HG02840 (cell line): ENCODE data around the gene DACH1.

Experiments used
- ATAC-seq: cut with Tn5 transposase; IDR thresholded peaks from one replicate; pipeline ENCODE4 v1.9.1; 2021; ENCODE audit warnings: mild to moderate bottlenecking, moderate library complexity, moderate number of reproducible peaks; ENCODE audit not compliant: unreplicated experiment, low FRiP score

The DACH1 gene

GRCh38 chr13:71830736-71831135 is 36.3 kb downstream of the DACH1 start:
- no peak for ATAC-seq

DNA sequence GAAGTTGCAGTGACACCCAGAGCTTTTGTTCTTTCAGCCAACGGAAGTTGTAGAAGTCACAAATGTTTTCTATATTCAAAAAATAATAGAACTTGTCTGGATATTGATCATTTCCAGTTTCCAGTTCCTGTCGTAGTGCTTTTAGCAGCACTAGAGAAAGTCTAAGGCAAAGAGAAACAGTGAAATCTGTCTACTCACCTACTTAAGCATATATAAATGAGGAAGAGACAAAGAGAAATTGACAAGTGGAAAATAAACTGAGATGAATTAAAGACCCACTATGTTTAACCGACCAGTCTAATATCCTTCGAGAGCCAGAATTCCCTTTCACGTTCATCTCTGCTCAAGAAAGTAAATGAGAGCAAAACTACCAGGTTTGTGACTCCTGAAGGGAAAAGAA is 36.7 kb downstream of the DACH1 start:
- ATAC-seq: no peak

DNA sequence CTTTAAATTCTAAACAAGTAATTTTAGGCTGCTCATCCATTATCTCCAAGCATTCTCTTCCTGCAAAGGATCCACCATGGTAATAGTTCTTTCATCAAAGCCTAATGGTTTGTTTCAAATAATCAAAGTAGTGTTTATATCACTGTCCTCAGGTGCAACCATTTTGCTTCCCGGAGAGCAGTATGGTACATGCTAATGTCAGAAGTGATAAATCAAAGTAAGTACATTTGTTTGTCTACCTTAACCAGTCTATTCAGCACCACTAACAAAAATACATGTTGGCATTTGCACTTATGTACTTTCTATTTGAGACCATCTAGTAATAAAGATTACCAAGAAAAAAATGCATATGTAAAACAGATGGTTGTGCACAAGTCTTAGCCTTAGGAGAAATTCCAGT is 37.5 kb downstream of the DACH1 start:
- no peak for ATAC-seq

- ATAC-seq: no peak
Observed at GRCh38 chr13:71828564-71828963, 38.4 kb downstream of the DACH1 start.

DNA sequence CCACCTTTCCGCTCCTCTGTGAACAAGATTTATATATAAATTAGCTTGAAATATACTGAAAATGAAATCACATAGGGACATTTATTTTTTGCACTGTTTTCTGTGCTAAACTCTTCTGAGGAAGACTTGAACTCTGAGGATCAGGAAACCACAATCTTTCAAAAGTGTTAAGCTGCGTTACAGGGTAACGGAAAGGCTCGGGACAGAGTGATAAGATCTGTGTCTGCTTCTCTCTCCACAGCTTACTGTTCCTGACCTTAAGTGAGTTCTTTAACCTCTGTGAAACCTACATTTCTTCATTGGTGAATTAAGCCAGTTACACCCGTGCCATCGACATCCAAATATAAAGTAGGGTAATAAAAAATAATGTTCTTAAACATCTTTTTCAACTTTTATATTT is 38.9 kb downstream of the DACH1 start:
- no peak for ATAC-seq

DNA sequence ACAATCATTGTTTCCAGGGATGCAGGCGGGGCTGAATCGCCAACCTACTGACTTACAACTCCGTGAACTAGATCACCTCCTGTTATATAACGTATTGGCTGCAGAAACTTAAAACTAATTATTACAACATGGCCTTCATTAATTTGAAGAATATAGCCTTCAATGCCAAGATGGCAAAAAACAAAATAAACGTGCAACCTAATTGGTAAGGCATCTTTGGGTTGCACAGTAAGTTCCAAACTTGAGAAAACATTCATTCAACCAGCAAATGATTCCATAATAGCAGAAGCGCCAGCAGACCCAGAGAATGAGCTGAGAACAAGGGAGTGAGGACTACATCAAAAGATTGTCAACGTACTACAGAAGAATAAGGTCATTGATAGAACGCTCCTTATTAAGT is 39.8 kb downstream of the DACH1 start:
- ATAC-seq: no peak

DNA sequence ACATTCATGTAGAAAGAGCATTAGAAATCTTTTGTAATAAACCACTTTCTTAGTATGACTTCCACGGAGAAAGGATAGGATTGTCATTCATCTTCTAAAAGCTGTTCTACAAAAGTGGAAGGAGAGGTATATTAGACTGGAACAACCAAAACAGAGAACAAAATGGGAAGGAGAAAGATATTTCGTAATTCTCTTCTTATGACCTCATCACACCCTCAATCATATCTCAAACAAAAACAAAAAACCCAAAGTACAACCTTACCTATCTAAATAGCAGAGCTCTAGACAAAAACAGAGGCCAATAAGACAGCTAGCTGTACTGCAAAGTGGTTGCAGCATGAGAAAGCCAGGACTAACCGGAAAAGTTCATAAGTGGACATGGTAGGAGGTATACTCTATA is 46.3 kb downstream of the DACH1 start:
- ATAC-seq: no peak

GRCh38 chr13:71817335-71817734 is 49.7 kb downstream of the DACH1 start:
- no peak for ATAC-seq

DNA sequence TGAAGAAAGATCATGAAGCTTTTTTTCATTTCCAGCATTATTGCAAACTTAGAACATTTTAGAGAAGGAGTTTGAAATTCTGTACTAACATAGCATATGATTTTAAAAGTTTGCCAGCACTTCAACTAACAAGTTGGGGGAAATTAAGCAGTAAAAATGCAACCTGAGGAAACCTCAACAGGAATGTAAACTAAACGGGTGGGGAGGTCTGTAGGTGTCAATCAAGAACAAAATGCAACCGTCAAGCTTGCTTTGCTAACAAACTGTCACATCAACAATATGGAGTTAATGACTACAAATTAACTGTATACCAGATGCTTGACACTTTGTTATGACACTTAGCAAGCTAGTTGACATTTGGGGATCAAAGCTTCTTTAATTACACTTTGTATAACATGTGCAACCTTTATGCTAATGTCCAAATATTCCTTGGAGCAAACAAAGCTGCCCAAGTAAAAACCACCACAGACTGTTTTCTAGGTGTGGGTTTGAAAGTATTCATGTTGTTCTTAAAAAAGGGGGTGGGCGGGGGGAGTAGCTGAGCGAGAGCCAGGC is 52.1 kb downstream of the DACH1 start:
- no peak for ATAC-seq

GRCh38 chr13:71813187-71813586 is 53.8 kb downstream of the DACH1 start:
- no peak for ATAC-seq

DNA sequence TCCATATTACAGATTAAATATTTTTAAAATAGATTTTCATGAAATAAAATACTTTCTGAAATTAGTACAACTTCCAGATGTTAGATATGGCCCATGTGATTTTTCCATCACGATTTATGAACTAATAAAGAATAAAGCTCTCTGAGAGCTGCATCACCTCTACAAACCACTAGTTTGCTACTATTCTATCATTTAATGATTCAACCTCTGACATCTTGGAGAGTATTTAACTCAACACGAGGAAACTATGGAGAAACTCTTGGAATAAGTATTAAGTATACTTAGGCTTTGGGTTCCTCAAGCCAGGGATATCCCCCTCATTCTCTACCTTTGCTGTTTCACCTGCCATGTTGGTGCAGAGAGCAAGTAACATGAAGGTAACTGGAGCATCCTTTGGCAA is 55.7 kb downstream of the DACH1 start:
- no peak for ATAC-seq

DNA sequence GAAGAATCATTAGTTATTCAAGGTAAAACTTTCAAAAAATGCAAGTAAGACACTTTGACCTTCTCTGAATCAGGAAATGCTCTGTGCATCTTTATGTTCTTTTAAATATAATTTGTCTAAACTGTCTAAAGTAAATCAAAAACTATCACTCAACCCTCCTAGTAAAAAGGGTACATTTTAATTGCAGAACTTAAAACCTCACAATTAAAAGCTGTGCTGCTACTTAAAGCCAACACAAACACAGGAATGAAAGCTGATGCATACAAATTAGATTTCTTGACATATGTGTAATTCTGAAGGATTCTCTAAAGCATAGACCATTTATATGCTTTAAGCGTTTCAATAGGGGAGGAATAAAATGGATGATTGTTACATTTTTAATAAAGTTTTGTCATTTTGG is 58.3 kb downstream of the DACH1 start:
- no peak for ATAC-seq

DNA sequence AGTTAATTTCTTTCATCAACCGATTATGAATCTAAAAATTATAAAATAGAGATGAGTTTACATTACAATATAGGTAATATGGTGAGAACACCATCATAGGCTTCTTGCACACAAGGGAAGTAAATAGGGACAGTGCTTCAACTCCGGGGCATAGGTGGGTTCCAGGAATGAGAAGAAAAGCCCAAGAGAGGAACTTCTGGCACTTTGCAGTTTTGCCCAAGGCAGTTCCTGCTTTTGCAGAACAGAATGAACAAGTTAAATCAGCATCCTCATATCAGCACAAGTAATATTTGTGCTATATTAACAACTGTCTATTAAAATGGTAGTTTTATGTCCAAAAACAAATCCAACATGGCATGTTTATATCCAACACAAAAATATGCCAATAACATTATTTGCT is 60.1 kb downstream of the DACH1 start:
- no peak for ATAC-seq

GRCh38 chr13:71803066-71803465 is 63.9 kb downstream of the DACH1 start:
- no peak for ATAC-seq

- ATAC-seq: no peak
Observed at GRCh38 chr13:71801781-71802180, 65.2 kb downstream of the DACH1 start.

GRCh38 chr13:71801165-71801760 is 65.7 kb downstream of the DACH1 start:
- ATAC-seq: no peak

GRCh38 chr13:71799324-71799723 is 67.7 kb downstream of the DACH1 start:
- ATAC-seq: no peak

DNA sequence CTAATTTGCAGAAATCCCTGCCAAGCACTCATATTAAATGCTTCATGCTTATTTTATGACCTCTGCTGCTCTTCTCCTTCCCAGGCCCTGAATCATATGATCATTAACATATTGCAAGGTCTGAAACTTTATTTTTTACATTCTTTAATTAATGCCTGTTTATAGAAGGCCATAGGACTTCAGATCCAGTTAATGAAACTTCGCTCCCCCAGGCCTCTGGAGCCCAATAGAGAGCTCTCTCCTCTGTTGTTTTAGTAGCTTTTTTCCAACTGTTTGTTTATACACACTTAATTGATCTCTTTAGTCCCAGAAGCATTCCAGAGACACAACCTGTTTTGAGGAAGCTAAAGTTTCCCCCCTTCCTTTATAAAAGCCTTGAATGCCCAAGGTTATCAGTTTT is 68.3 kb downstream of the DACH1 start:
- ATAC-seq: no peak

- no peak for ATAC-seq
Observed at GRCh38 chr13:71797517-71797916, 69.5 kb downstream of the DACH1 start.

DNA sequence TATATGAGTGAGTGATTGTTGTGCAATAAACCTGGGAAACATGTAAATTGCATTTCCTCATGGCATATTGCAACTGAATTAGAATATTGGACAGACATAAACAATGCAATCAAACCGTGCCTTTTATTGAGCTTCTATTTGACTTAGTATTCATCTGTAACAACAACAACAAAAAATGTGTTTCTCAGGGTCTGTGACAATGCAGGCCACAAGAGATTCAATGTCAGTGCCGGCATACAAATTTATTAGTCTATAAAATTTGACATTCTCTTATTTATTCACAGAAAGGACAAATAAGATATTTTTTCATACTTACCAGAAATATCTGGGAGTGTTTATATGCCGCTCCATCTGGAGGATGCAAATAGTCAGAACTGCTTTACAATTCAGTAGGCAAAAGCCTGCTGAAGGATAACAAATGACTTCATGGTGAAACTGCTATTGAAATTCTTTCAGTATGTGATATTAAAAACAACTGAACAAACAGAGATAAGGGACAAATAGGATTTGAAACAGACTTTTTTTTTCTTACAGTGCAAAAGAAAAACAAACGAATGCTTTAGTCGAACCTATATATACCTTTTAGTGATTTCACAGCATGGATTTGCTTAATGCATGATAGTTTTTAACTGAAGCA is 77.2 kb downstream of the DACH1 start:
- no peak for ATAC-seq

DNA sequence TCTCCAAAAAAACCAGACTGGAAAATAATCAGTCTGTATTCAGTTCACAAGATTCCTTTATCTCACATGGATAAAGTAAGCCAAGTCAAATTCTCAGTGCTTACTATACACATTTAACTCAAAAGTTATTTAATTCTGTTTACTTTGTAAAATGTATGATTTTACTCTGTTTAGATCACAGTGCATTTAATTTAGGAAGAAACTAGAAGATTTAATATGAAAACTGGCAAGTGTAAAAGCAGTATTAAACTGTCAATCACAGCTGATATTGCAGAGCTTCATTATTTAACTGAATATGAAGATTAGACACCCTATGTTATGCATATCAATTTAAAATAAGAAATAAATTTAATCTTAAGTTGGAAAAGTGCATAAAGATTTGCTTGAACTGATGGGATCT is 78.0 kb downstream of the DACH1 start:
- ATAC-seq: no peak

DNA sequence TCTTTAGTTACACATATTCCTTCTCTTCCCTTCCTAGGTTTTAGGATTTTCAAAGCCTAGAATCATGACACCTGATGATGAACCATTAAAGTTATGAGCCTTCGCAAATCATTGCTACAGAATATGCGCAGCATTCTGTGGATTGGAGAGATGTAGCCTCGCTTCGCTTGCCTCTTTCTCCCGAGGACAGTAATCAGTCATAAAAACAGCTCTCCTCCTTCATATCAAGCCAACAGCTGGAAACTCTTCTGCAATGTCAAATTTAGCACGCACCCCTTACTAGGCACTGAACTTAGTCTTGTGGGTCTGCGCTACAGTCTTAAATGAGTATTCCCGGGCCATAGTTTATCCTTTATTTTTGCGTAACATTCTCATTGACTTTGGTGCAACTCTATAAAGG is 79.6 kb downstream of the DACH1 start:
- ATAC-seq: no peak
